MCF 10A (cell line): ENCODE measurements around the gene VPS11. TPM values are rescaled to one million over a fixed set of nuclear protein-coding genes. Genes with fewer than 3 reads are reported as not detected.
A peak's percentile ranks its signal among the peaks of the same experiment; 100 is the strongest.

ENCODE experiments used
- Bru-seq: library from RNA; stranded (reverse); fragments of 400-500 nt; gene quantifications from one replicate; lab custom pipeline; 2021; lab: Mats Ljungman, UMichigan
- BruChase-seq, 2 experiments: library from RNA; stranded (reverse); fragments of 400-500 nt; gene quantifications; one replicate each; lab custom pipeline; 2021; lab: Mats Ljungman, UMichigan
- BruUV-seq: library from RNA; stranded (reverse); fragments of 400-500 nt; replicated peaks from 2 replicates; lab custom pipeline; 2021; lab: Mats Ljungman, UMichigan
- CTCF ChIA-PET: fragments of 300-600 bp; sonication (Branson Sonifier 250); formaldehyde crosslinking; extraction: SDS; loops from one replicate; lab custom pipeline; 2021; ENCODE audit warnings: antibody characterized with exemption, inconsistent platforms; lab: Yijun Ruan, JAX
- POLR2A ChIA-PET: fragments of 300-600, 350-650 bp; sonication (Branson Sonifier 250); formaldehyde crosslinking; extraction: SDS; loops from one replicate; lab custom pipeline; 2020; ENCODE audit warnings: antibody characterized with exemption, inconsistent platforms; lab: Yijun Ruan, JAX
- DNase-seq: peaks from one replicate; pipeline ENCODE4 v3.0.0-alpha.2; 2018; ENCODE audit not compliant: unreplicated experiment
- H3K27ac Mint-ChIP-seq: one replicate; pipeline ENCODE4 v1.8.0; 2022; ENCODE audit warnings: mild to moderate bottlenecking, low read depth, mixed read lengths; ENCODE audit not compliant: unreplicated experiment
- H3K27me3 Mint-ChIP-seq: one replicate; pipeline ENCODE4 v1.8.0; 2022; ENCODE audit warnings: mixed read lengths; ENCODE audit not compliant: insufficient read depth, unreplicated experiment
- H3K36me3 Mint-ChIP-seq: one replicate; pipeline ENCODE4 v1.8.0; 2022; ENCODE audit warnings: mild to moderate bottlenecking, moderate library complexity, mixed read lengths; ENCODE audit not compliant: insufficient read depth, unreplicated experiment
- H3K4me1 Mint-ChIP-seq: one replicate; pipeline ENCODE4 v1.8.0; 2022; ENCODE audit warnings: mixed read lengths; ENCODE audit not compliant: insufficient read depth, unreplicated experiment
- H3K4me3 Mint-ChIP-seq: one replicate; pipeline ENCODE4 v1.8.0; 2022; ENCODE audit warnings: mild to moderate bottlenecking, moderate library complexity, mixed read lengths; ENCODE audit not compliant: unreplicated experiment
- H3K9me3 Mint-ChIP-seq: one replicate; pipeline ENCODE4 v1.8.0; 2022; ENCODE audit warnings: mixed read lengths; ENCODE audit not compliant: unreplicated experiment
- intact Hi-C: fragments of 100-400 bp; cut with micrococcal nuclease; formaldehyde crosslinking; loops from 2 replicates; pipeline ENCODE4 v1.14.1; 2022
- long read RNA-seq: library from polyadenylated mRNA; stranded (forward); transcript quantifications from one replicate; pipeline ENCODE4 v2.0.0, GENCODE V29; 2022
- total RNA-seq: library from RNA; stranded (reverse); gene quantifications from 2 replicates; pipeline ENCODE4 v1.2.3, GENCODE V29; 2022
- TF ChIP-seq, protein P1 (sequence below): fragments of 200-600 bp; IDR thresholded peaks from one replicate; pipeline ENCODE4 v1.8.0; 2022; ENCODE audit warnings: antibody characterized with exemption, mild to moderate bottlenecking; ENCODE audit not compliant: unreplicated experiment

The VPS11 gene
- total RNA-seq (16.2 and 21.8 TPM in 2 replicates), Bru-seq, nascent RNA (percentile 67 among the genes with signal in this experiment), BruChase-seq, experiment 1, labeled RNA remaining after a 6-hour chase (percentile 80 among the genes with signal in this experiment), BruChase-seq, experiment 2, labeled RNA remaining after a 2-hour chase (percentile 69 among the genes with signal in this experiment)
- long read RNA-seq, transcript VPS11-208 (16 exons, 3,313 nt) = major isoform, 50 of 67 reads
- long read RNA-seq, partial matches to known transcripts = 6 of 67 reads
- long read RNA-seq, other reads (novel, unspliced or antisense) = 8 of 67 reads

- DNase-seq = peak; percentile 95
- intact Hi-C loops = loop anchor here (2.0 to 10.0 kb wide), 2 partner anchors 33 to 127 kb away; partner anchors contain the start of gene DPAGT1
- POLR2A ChIA-PET = interaction anchor here (0.6 to 3.6 kb wide), 31 partner anchors 10 to 1070 kb away, joined by 3 to 44 read pairs (median 3); partner anchors contain the start of genes C2CD2L, CBL, CENATAC and DPAGT1
- CTCF ChIA-PET = interaction anchor here (0.6 to 0.9 kb wide), 3 partner anchors 15 to 129 kb away, joined by 3 to 4 read pairs (median 4); no protein-coding TSS in a partner anchor
- TF ChIP-seq, protein P1, sequence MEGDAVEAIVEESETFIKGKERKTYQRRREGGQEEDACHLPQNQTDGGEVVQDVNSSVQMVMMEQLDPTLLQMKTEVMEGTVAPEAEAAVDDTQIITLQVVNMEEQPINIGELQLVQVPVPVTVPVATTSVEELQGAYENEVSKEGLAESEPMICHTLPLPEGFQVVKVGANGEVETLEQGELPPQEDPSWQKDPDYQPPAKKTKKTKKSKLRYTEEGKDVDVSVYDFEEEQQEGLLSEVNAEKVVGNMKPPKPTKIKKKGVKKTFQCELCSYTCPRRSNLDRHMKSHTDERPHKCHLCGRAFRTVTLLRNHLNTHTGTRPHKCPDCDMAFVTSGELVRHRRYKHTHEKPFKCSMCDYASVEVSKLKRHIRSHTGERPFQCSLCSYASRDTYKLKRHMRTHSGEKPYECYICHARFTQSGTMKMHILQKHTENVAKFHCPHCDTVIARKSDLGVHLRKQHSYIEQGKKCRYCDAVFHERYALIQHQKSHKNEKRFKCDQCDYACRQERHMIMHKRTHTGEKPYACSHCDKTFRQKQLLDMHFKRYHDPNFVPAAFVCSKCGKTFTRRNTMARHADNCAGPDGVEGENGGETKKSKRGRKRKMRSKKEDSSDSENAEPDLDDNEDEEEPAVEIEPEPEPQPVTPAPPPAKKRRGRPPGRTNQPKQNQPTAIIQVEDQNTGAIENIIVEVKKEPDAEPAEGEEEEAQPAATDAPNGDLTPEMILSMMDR = no peak
- TSS peak; percentile 71 for BruUV-seq
- Mint-ChIP-seq H3K27me3 (no peaks in the 10 kb centered on the region), H3K4me1 (peaks cover 7% of the 10 kb centered on the region), H3K27ac (peak within 1 kb of the TSS; percentile 76), H3K9me3 (no peaks in the 10 kb centered on the region), H3K4me3 (peak within 1 kb of the TSS; percentile 87), H3K36me3 (peaks cover 44% of the 10 kb centered on the region)
These were observed at the start of gene VPS11 for GRCh38 chr11:119067371-119068222. VPS11 (plus strand) TSS chr11:119067818; CDS start chr11:119067824, 6 bp downstream.

DNA sequence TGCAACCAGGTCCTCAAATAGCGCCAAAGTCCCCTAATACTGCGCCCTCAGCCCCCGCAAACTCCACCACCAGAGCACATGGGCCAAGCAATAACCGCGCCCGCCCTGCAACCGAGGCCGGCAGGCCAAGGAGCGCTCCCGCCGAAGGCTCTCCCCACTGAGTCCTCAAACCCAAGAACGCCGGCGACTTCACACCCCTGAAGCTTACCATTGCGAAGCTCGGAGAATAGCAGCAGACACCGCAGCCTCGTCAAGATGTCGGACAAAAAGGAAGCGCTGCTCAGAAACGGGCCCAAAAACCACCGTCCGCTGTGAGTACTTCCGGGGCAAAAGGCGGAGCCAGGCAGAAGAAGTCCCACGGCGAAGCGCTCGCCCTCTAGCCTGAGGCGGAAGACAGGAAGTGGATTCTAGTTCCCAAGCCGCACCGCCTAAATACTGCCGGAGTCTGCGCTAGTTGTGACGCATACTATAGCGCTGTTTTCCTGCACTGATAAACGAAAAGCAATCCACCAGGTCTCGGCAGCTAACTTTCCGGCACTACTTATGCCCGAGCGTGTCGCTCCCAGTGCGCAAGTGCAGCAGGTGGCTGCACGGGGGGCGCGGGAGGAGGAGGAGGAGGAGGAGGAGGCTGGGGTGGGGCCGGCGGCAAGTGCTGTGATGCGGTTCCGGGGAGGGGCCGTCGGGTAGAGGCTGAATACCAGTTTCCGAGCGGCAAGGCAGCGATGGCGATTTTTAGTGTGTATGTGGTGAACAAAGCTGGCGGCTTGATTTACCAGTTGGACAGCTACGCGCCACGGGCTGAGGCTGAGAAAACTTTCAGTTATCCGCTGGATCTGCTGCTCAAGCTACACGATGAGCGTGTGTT, 49.3 kb upstream of the VPS11 start, which contains the start of the genes RPS25 and TRAPPC4:
TSS of gene RPS25 (minus strand) at position 270 of the 865 bp plus-strand sequence. CDS start at position 211, 59 bp downstream.
TSS of gene TRAPPC4 (plus strand) at position 693 of the 865 bp plus-strand sequence. CDS start at position 723, 30 bp downstream.
- POLR2A ChIA-PET = interaction anchor here (0.6 to 15.1 kb wide), 26 partner anchors 10 to 616 kb away, joined by 3 to 286 read pairs (median 4); partner anchors contain the start of genes C2CD2L, CENATAC, DPAGT1 and HMBS
- H3K36me3 Mint-ChIP-seq = peaks cover 86% of the 10 kb centered on the region
- intact Hi-C loops = loop anchor here (2.0 to 5.0 kb wide), 3 partner anchors 82 to 179 kb away; partner anchors contain the start of gene DPAGT1

GRCh38 chr11:119019996-119020395, 47.6 kb upstream of the VPS11 start:
- TF ChIP-seq, protein P1 = no peak
- Mint-ChIP-seq H3K27ac (peak overlapping the region; percentile 98), H3K27me3 (no peaks in the 10 kb centered on the region), H3K4me3 (peak overlapping the region; percentile 94), H3K4me1 (peaks cover 22% of the 10 kb centered on the region), H3K9me3 (no peaks in the 10 kb centered on the region), H3K36me3 (peaks cover 78% of the 10 kb centered on the region)
- no peak for DNase-seq
- ChIA-PET POLR2A (interaction anchor here (0.6 to 15.1 kb wide), 13 partner anchors 9 to 145 kb away, joined by 3 to 286 read pairs (median 8); partner anchors contain the start of genes CENATAC, DPAGT1, HMBS and HYOU1), CTCF (interaction anchor here (0.6 to 2.3 kb wide), 3 partner anchors 12 to 764 kb away, joined by 4 to 7 read pairs (median 4); no protein-coding TSS in a partner anchor)
- no TSS peak for BruUV-seq
- intact Hi-C loops = loop anchor here (2.0 to 5.0 kb wide), 3 partner anchors 81 to 177 kb away; partner anchors contain the start of gene DPAGT1

More for the DNA sequence above, 49.3 kb upstream of the VPS11 start, which contains the start of the genes RPS25 and TRAPPC4:
- Mint-ChIP-seq H3K4me3 (peak within 1 kb of the TSS; percentile 94), H3K4me1 (peaks cover 22% of the 10 kb centered on the region), H3K27ac (peak within 1 kb of the TSS; percentile 98), H3K27me3 (no peaks in the 10 kb centered on the region), H3K9me3 (no peaks in the 10 kb centered on the region)
- BruUV-seq = no TSS peak
- CTCF ChIA-PET = interaction anchor here (0.5 to 1.7 kb wide), 6 partner anchors 12 to 320 kb away, joined by 3 to 5 read pairs (median 4); no protein-coding TSS in a partner anchor
- DNase-seq = peak; percentile 97
- TF ChIP-seq, protein P1 = no peak
